Superior temporal gyrus (tissue), 1 donor: ENCODE data around the gene PTPN4.
"Not testable (repeated sequence)": the region's sequence is repeated elsewhere in the genome, so short reads cannot be mapped to it uniquely, and the experiment has no call there.

Source experiments
- DNase-seq: peaks from one replicate; pipeline ENCODE4 v3.0.0-alpha.2; 2016; ENCODE audit errors: extremely low spot score

The PTPN4 gene

DNA sequence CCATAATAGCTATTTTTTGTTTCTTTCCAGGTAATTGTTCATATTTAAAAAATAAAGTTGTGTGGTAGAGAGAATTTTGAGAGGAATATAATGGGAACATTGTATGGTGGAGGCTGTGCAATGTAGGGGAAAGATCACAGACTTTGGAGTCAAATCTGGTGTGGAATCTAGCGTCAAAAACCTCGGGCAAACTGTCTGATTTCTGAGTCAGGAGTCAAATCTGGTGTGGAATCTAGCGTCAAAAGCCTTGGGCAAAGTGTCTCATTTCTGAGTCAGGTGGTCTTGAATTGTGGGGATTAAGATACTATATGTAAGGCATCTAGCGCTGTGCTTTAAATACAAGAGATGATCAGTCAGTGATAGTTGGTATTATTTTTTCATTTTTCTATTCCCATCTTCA, 5.1 kb downstream of the PTPN4 start:
- no peak for DNase-seq

DNA sequence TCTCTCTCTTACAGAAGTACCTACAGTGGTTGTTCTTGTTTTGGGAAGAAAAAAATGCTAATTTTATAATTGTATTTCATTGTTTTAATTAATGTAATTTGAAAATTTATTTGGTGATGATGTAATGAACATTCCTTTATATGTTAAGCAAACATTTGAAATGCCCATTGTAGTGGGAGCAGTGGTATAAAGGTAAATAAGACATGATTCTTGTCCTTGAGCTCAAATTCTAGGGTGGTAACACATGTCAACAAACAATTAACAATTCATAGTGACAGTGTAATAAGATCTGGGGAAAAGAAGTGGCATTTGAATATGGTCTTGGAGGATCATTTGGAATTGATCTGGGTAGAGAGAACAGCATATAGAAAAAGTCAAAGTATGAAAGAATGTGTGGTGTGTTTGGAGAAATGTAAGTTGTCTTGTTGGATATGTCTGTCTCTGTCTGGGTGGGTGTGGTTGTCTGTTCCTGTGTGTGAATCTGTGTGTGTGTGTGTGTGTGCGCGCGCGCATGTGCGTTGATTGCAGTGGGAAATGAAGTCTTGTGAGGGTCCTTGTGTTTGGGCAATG, 5.8 kb downstream of the PTPN4 start:
- DNase-seq: no peak

DNA sequence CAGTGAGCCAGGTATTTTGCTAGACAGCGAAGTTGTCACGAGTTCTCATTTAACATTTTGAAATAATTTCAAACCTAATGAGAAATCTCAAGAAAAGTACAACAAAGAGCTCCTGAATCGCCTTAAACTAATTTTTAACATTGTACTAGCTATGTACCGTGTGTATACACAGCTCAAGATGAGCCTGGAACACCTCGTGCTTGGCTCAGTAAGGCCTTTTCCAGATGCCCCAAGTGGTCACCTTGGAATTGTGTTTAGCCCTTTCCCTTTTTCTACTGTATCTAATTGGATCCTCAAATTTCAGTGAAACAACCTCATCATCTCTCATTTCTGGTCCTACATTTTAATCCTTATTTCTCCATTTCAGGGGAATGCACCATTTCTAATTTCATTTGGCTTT, 7.2 kb downstream of the PTPN4 start:
- DNase-seq: no peak

- DNase-seq: no peak
Measured at GRCh38 chr2:119768742-119769141, 9.0 kb downstream of the PTPN4 start.

DNA sequence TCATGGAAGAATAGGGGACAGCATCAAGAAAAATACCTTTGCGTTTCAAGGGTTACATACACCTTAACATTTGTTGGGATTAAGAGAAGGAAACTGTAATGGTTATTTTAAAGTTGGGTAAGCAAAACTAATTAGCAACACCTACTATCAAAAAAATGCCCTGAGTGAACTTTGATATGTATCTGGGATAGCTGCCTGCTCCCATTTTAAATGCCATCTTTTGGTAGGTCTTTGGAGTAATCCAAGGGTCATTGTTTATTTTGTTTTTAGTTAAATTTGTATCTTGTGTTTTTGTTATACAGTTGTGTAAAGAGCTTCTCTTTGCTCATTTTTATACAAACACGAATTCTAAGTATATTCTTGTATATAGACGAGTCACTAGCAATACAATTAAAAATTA, 9.9 kb downstream of the PTPN4 start:
- no peak for DNase-seq

DNA sequence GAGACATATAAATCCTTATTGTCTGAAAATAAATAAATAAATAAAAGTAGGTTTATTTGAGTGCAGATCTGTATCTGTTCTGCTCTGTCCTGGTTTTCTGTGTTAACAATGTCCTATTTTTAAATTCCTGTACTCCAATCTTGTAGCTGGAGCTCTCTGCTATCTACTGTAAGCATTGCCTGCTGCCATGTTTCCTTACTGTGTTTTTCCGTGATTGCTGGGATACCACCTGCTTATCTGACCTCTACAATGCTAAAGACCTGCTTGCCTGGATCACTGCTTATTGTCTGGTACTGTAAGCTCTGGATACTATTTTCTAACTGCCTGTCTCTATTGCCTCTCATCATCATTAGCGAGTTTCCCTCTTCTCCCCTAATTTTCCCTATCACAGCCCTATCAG, 11.6 kb downstream of the PTPN4 start:
- no peak for DNase-seq

DNA sequence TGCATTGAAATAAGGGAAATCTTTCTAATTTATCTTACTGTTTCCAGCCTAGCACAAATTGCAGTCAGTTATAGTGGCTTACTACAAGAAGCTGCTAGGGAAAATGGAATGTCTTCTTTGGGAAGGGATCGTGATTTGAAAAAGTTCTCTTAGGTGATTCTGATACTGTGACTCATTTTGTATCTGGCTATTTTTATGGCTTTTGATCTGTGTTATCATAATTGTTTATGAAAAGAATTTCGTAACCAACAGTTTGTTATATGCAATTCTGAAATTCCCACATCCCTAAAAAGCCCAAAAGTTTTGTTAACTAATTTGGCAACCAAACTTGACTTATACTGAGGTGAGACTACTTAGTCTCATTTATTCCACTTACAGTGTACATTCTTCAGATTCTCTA, 12.4 kb downstream of the PTPN4 start:
- DNase-seq: no peak

GRCh38 chr2:119772767-119773166, 13.0 kb downstream of the PTPN4 start:
- DNase-seq: no peak

DNA sequence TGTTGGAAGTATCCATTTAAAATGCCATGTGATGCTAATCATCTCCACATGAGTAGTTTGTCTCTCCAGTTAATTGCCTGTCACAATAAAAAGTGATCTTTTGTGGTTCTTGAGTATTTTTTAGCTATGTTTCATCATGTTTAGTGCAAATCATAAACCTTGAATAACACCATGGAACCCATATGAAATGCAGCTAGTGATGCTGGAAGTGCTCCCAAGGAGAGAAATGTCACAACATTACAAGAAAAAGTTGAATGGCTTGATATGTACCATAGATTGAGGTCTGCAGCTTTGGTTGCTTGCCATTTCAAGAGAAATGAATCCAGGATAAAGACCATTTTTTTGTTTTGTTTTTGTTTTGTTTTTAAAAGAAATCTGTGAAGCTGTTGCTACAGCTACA, 14.3 kb downstream of the PTPN4 start:
- DNase-seq: no peak

DNA sequence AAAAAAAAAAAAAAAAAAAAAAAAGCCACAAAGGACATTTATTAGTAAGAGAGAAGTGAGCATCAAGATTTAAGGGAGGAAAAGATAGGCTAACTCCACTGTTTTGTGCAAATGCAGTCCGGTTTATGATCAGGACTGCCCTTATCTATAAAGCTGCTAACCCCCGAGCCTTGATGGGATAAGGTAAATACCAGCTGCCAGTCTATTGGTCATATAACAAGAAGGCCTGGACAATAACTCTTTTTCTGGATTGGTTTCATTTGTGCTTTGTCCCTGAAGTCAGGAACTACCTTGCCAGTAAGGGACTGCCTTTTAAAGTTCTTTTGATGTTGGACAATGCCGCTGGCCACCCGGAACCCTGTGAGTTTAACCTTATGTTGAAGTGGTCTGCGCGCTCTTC, 15.4 kb downstream of the PTPN4 start:
- DNase-seq: no peak

GRCh38 chr2:119782308-119783027, 22.7 kb downstream of the PTPN4 start:
- no peak for DNase-seq

- DNase-seq: no peak
Measured at GRCh38 chr2:119784876-119785275, 25.2 kb downstream of the PTPN4 start.

GRCh38 chr2:119786295-119786694, 26.6 kb downstream of the PTPN4 start:
- no peak for DNase-seq

DNA sequence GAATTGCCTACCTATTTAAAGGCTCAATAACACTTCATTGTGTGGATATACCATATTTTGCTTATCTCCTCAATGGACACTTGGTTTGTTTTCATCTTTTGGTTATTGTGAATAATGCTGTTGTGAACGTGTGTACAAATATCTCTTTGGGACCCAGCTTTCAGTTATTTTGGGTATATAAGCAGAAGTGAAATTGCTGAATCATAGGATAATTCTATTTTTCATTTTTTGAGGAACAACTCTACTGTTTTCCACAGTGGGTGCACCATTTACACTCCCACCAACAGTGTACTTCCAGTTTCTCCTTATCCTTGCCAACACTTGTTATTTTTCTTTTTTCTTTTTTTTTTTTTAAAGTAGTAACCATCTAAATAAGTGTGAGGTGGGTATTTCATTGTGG, 29.0 kb downstream of the PTPN4 start:
- no peak for DNase-seq

DNA sequence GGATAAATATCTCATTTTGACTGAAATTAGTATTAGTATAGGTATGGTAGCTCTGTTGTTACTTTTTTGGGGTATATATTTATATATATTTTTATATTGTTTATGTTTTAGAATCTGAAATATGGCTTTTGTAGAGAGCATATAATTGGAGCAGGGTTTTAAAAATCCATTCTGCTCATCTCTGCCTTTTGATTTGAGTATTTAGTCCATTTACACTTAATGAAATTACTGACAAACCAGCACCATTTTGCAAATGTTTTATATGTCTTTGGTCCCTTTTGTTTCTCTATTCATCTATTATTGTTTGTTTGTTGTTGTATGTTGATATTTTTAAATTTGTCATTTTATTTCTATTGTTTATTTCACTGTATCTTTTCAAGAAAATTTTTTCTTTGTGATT, 30.7 kb downstream of the PTPN4 start:
- no peak for DNase-seq

DNA sequence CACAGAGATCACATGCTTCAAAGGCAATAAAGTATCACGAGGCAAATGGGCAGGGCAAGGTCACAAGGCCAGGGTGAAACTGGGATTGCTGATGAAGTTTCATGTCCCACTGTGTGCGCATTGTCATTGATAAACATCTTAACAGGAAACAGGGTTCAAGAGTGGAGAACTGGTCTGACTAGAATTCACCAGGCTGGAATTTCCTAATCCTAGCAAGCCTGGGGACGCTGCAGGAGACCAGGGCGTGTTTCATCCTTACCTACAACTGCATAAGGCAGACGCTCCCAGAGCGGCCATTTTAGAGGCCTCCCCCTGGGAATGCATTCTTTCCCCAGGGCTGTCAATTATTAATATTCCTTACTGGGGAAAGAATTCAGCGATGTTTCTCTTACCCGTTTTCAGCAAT, 33.2 kb downstream of the PTPN4 start:
- no peak for DNase-seq

DNA sequence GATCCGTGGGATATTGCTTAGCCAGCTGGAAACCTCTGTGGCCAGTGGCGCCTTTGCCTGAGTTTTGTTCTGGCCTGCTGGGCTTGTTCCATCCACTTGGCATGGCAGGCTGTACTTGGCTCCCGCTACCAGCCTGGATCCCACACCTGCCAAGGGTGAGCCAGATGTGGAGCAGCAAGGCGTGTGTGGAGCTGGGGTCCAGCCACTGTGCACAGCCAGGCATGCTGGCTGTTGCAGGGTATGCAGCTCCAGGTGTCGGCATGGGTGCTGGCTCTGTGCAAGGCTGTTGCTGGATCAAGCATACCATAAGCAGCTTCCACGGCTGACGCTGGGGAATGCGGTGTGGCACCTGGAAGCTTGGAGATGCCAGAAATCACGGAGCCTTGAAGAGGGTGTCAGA, 34.5 kb downstream of the PTPN4 start:
- DNase-seq: no peak

GRCh38 chr2:119795309-119796303, 35.9 kb downstream of the PTPN4 start:
- no peak for DNase-seq

DNA sequence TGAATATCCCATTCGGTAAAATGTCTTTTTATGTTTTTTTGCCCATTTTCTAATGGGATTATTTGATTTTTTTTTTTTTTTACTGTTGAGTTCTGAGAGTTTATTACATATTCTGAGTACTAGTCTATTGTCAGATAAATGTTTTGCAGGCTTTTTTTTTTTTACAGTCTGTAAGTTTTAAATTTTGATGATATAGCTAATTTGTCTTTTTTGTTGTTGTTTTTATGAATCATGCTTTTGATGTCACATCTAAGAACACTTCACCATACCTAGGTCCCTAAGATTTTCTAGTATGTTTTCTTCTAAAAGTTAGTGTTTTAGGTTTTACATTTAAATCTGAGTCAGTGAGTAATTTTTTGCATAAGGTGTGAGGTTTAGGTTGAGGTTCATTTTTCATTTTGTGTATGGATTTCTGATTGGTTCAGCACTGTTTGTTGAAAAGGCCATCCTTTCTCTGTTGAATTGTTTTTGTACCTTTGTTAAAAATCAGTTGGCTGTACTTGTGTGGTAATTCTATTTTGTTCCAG, 40.7 kb downstream of the PTPN4 start:
- no peak for DNase-seq

- no peak for DNase-seq
Measured at GRCh38 chr2:119801040-119801439, 41.3 kb downstream of the PTPN4 start.

- DNase-seq: not testable (repeated sequence)
Measured at GRCh38 chr2:119801989-119802388, 42.3 kb downstream of the PTPN4 start.

DNA sequence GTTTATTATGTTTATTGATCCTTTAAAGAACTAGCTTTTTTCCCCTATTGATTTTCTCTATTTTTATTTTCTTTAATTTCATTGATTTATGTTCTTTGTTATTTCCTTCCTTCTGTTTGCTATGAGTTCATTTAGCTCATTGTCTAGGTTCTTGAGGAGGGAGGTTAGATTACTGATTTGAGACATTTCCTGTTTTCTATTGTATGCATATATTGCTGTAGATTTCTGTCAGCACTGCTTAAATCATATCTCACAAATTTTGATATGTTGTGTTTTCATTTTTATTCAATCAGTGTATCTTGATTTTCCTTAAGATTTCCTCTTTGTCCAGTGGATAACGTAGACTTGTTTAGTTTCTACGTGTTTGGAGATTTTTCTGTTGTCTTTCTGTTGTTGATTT, 43.4 kb downstream of the PTPN4 start:
- no peak for DNase-seq
